ENCODE results near the gene PKNOX2. TPM values are rescaled to one million over a fixed set of nuclear protein-coding genes. Genes with fewer than 3 reads are reported as not detected.

The PKNOX2 gene
- total and polyA plus RNA-seq, 9 of the 15 experiments (the other 6 are each of a cell fraction or from before 2014, with no cell fraction given) = not detected

GRCh38 chr11:125431481-125431880 lies 266.9 kb downstream of the PKNOX2 start:
- in situ Hi-C loops (cut with MboI) (no loop called here), intact Hi-C loops (cut with micrococcal nuclease) (no loop called here)
- Histone ChIP-seq H3K9me1 (ENCODE audit: control insufficient read depth, insufficient read depth, low read length) (peaks cover 9% of the 10 kb centered on the region), H3K79me2 (ENCODE audit: control insufficient read depth, insufficient read depth, low read length) (no peaks in the 10 kb centered on the region), H3K9me3 (replicated peaks; ENCODE audit: control insufficient read depth, insufficient read depth, low read depth, low read length) (no peaks in the 10 kb centered on the region), H3K27ac (ENCODE audit: extremely low read depth, low read depth, low read length) (no peak overlapping the region), H3K4me1 (replicated peaks in 1 of 2; ENCODE audit: control insufficient read depth in 2 of 2, insufficient read depth in 2 of 2, low read length in 2 of 2) (peaks cover 15 to 19% of the 10 kb centered on the region in 2 experiments; a peak in 4 of 5 replicates), H3K4me2 (ENCODE audit: insufficient read depth, low read length) (no peak overlapping the region), H4K20me1 (replicated peaks; ENCODE audit: control insufficient read depth, insufficient read depth, low read length) (no peaks in the 10 kb centered on the region), H3K9ac (ENCODE audit: insufficient read depth in 1 of 2, low read depth in 2 of 2, low read length in 2 of 2) (no peak overlapping the region), H3K4me3 (no peak overlapping the region), H3K36me3 (ENCODE audit: control insufficient read depth, insufficient read depth, low read length) (no peaks in the 10 kb centered on the region), H2AFZ (ENCODE audit: low read depth, low read length) (no peak overlapping the region), H3K27me3 (ENCODE audit: control insufficient read depth in 2 of 2, insufficient read depth in 2 of 2, low read length in 2 of 2) (peaks cover 0 to 12% of the 10 kb centered on the region in 2 experiments; a peak in 3 of 5 replicates)
- BruUV-seq (replicated peaks) = no TSS peak
- POLR2A ChIA-PET = interaction anchor here (0.9 to 1.3 kb wide), 3 partner anchors 9 to 14 kb away, joined by 3 to 4 read pairs (median 3); no protein-coding TSS in a partner anchor
- ATAC-seq (no peak), FAIRE-seq (no peak), DNase-seq (ENCODE audit: extremely low read depth in 1 of 4, low spot score in 3 of 4) (no peak)
- CTCF ChIA-PET (ENCODE audit: low intra/inter-chr PET ratio) = no interaction called here
- TF ChIP-seq TRIM28 (IDR thresholded peaks at IDR 0.05) (no peak), ZNF655 (CRISPR knock-in tag; IDR thresholded peaks at IDR 0.05) (no peak), PTTG1 (tag; IDR thresholded peaks at IDR 0.05; ENCODE audit: low read depth) (no peak), KLF1 (tag; IDR thresholded peaks at IDR 0.05) (no peak), CGGBP1 (CRISPR knock-in tag; IDR thresholded peaks at IDR 0.05) (no peak), HOXB6 (CRISPR knock-in tag; IDR thresholded peaks at IDR 0.05; ENCODE audit: borderline replicate concordance) (no peak), IRF9 (tag; IDR thresholded peaks at IDR 0.05) (no peak), KHSRP (IDR thresholded peaks at IDR 0.05) (no peak), ZFP30 (CRISPR knock-in tag; IDR thresholded peaks at IDR 0.05; ENCODE audit: borderline replicate concordance) (no peak), ZNF41 (CRISPR knock-in tag; conservative IDR thresholded peaks at IDR 0.05) (no peak), MEF2A (IDR thresholded peaks at IDR 0.05; ENCODE audit: control insufficient read depth, low read depth, low read length) (no peak), BRD4 (IDR thresholded peaks at IDR 0.05) (no peak), AFF1 (IDR thresholded peaks at IDR 0.05; ENCODE audit: low read depth in 1 of 2, partially characterized antibody in 2 of 2) (no peak), RFX5 (IDR thresholded peaks at IDR 0.05; ENCODE audit: low read depth, low read length) (no peak), SETDB1 (IDR thresholded peaks at IDR 0.05; ENCODE audit: low read length) (no peak)
- 60% methylated on average over 7 of the region's 8 CpGs for WGBS (ENCODE audit: insufficient coverage, low coverage, missing lambda C conversion rate)
